Amniotic epithelial cell (primary cell): ENCODE data around the gene TTLL5.
A peak's percentile ranks its signal among the peaks of the same experiment; 100 is the strongest.

Source experiments
- DNase-seq: peaks from one replicate; pipeline ENCODE4 v3.0.0-alpha.2; 2010; ENCODE audit warnings: low read depth

The TTLL5 gene

DNA sequence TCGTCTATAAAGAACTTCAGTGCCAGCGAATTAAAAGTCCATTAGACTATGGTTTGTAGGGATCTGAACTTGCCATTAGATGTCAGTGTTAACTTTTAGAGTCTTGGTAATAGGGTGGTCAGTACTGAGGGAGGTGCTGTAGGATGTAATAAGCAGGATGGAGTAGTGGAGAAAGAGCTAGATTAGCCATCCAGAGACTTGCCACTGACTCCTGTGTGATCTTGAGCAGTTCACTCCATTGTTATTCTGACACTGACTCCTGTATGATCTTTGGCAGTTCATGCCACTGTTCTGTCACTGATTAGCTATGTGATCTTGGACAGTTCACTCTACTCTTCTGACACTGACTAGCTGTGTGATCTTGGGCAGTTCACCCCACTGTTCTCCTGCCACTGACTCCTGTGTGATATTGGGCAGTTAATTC, 133.6 kb downstream of the TTLL5 start:
- peak; percentile 82 for DNase-seq

DNA sequence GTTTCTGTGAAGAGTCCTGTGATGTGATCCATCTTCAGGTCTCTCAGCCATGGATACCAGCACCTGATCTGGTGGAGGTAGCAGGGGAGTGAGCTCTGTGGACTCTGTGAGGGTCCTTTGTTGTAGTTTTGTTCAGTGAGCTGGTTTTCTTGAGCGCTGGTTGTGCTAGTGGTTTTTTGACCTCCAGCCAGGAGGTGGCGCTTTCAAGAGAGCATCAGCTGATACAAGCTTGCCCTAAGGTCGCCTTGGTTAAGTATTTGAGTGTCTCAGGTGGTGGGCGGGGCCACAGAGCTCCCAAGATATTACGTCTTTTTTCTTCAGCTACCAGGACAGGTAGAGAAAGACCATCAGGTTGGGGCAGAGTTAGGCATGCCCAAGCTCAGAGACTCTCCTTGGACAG, 139.7 kb downstream of the TTLL5 start:
- DNase-seq = no peak

DNA sequence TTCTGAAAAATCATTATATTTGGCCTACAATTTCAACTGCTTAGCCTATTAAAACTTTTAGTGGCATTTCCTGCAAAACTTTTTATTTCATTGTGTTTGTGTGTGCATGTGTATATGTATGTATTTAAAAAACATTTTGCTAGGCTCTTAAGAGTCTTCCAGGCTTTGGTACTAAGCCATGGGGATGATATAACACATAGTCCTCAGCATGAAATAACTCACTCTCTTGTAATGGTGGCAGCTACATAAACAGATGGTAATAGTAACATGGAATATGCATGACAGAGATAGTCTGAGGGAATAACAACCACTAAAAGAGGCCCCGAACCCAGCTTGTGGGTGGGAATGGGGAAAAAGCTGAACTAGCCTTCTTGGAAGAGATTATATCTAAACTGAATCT, 141.4 kb downstream of the TTLL5 start:
- DNase-seq = no peak

DNA sequence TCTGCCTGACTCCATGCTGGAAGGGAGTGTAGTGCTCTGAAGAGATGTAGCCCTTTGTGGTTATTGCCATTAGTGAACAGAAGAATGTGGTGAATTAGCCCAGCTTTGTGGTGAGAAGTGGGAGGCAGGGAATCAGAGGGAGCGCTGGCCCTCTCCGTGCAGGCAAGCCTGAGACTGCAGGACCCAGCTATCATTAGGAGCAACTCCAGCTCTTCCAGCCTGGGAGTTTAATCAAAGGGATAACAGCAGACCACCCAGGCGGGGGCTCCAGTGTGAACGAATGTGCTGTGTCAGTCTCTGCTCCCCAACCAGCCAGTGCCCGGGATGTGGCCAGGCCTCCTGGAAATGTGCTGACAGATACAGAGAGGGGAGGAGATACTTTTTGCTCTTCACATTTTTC, 142.7 kb downstream of the TTLL5 start:
- DNase-seq = peak; percentile 87

DNA sequence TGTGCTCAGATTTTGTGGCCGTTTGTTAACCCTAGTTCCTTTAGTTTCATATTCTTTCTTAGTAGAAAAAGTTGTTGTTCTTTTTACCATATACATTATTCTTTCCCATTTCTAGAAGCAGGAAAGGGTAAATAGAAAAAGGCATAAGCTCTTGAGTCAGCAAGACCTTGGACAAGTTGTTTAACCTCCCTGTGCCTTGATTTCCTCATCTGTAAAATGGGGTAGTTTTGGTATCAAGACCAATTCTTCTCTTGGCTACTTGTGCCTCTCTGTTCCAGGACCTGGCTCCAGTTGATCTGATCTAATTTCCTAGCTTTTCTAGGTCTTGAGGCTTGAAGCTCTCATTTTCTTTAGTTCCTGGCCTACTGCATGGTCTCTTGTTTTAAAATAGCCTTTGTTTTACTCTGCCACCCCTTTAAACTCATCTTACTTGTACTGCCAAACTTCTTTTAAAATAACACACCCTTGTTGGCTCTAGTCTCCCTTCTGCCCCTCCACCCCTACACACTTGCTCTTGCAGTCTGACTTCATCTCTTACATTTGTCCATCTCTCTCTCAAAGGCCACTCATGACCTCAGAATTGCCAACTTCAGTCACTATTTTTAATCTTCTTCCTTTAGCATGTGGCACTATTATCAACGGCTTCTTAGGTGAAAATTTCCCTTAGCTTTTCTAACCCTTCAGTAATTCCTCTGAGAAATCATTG, 143.7 kb downstream of the TTLL5 start:
- no peak for DNase-seq

DNA sequence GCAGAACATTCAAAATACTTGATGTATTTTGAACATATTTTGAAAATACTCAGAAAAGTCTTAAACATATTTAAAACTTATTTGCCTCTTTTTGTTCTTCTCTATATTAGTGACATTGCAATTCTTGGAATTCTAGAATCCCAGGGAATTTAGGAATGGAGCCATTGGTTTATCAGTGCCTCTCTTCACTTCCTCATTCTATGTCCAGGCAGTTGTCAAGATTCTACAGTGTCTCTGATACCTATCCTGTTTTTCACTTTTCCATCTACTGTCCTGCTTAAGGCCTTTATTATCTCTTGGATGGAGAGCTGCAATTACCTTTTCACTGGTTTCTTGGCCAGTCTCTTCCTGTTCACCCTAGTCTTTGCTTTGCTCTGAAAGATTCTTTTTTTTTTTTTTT, 144.6 kb downstream of the TTLL5 start:
- no peak for DNase-seq

DNA sequence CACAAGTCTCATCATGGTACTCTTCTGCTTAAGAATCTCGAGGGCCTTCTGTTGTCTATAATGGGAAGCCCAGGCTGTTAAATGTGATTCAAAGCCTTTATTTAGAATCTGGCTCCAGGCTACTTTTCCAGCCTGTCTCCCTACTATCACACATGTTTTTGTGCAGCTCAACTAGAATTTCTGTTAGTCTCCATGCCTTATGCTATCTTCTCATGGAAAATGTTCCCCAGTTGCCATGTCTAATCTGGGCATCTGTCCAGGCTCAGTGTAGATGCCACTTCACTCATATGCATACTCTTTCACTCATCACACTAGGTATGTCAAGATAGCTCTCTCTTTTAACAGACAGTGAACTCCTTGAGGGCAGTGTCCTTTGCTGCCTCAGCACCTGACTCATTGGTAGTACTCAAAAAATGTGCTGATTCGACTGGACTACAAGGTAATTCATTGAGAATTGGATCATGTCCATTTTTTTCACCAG, 145.3 kb downstream of the TTLL5 start:
- no peak for DNase-seq

DNA sequence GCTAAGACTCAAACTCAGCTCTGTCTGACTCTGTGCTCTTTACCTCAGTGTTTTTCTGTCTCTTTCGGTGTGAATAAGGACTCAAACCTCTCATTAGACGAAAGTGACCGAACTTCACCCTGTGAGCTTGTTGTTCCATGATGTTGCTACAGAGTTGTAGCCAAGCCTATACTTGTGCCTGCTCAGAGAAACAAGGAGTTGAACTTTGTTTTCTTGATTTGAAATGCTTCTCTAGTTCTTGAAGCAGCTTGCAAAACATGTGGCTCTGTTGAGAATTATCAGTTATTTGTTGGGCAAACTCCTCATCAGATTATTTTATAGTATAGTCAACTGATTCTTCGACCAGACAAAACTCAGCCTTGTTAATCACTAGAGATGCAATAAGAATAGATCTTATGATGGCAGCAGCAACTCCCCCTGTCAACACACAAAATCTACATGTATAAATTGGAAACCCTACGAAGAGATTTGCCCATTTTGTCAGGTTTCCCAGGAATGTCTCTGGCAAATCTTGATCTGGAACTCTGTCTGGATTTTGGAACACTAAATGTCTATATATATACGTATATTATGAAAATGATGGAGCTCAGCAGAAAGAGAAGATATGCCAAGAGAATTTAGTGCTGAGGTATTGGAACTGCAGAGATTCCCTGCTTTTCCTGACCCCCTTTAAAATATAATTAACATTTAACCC, 146.8 kb downstream of the TTLL5 start:
- DNase-seq = no peak

DNA sequence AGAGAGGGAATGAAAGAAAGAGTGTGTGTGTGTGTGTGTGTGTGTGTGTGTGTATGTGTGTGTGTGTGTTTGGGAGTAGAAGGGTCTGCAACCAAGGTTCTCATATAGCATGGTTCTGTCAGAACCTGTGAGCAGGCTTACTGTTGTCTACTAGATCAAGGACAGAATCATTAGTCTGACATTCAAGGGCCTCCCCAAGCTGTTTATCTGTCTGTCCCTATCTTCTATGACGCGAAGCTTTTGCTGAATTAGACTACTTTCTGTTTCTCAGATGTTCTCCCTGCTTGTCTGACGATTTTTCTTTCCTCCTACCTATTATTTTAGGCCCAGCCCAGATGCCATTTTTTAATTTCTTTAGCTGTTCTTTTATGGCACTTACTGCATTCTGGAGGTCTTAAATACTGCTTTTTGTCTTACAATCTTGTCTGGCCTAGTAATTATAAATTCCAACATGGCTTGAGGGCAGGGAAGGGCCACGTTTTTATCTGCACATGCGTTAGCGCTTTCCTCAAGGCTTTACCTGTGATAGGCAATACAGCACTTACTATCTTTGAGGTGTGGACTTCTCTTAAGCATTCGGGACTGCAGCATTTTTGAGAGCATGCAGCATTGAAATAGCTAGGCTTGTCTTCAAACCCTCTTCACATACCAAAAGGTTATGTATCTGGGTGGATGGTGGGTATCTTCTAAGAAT, 150.2 kb downstream of the TTLL5 start:
- peak; percentile 70 for DNase-seq

DNA sequence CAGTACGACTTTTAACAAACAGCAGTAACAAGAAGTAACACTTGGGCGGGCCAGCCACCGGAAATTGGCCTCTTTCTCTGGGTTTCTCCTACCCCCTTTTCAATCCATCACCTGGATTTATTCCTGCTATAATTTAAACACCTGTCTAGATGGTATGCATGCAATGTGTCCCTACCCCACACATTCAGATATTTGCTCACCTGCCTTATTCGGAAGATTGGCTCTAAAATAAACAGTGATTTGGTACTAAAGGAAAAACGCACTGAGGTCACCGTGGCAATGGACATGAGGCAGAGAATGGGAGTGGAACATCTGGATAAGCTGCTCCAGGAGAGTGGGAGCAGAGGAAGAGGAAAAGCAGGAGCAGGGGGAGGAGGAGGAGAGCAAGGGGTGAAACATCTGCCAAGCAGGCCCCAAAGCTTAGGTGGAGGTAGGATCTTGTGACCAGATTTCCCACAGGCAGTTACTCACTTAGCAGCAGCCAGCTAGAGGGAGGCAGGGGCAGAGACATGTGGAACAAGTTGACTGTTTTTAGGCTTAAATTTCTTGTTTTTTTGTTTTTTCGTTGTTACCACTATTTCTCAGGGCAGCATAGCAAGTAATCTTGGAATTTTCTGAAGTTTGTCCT, 150.9 kb downstream of the TTLL5 start:
- DNase-seq = peak; percentile 51

DNA sequence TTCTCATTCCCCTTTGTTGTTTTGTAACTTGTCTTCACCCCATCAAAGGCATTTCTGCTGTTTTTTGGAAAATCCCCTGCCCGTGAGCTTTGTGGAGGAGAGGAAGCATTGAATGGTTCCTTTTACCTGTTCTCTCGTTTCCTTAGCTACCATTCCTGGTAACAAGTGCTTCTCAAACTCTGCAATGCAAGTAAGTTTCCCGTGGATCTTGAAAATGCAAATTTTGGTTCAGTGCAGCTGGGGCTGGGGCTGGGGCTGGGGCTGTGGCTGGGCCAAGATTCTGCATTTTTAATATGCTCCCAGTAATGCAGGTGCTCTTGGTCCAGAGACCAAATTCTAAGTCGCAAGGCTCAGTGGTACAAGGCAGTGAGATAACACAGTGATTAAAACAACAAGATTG, 151.6 kb downstream of the TTLL5 start:
- no peak for DNase-seq

DNA sequence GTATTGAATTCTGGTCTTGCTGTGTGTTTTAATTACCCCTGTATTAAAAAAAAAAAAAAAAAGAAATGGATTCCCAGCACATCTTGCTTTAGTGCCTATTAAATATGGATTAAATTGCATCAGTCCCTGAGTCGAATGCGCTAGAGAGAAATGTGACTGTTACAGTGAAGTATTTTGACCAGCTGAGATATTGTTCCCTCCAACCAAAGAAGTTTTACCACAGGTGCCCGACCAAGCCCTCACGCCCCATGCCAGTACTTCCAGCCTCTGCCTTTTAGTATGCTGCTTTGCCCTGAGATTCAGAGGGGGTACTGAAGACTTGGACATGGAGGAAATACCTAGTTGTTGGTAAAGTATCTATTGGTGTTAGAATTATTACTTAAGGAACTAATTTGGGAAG, 159.7 kb downstream of the TTLL5 start:
- no peak for DNase-seq

DNA sequence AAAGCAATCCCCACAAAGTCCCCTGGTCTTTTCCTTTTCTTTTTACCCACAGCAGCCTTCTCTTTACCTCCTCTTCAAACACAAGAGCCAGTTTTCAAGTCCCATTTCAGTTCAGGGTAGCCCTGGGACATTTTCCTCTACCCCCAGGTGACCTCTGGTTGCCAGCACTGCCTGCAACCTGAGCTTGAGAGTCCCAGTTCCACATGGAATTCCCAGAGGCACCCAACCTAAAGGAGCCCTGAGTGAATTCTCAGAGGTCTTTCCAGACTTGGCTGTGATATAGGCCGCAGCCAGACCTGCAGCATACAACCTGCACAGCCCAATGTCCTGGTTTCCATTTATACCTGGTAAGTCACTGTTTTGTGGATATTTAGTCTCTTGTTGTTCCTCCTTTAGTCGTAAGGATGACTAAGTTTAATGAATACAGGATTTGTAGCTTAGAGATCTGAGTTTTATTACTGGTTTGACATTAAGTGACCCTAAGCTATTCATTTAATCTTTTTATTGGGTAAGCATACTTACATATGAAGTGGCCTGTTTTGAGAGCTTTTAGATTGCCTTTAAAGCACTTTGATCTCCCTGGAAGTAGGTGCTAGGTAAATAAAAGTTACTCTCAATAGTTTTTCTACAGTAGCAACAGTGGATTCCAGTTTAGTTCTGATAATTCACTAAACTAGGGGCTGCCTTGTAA, 160.9 kb downstream of the TTLL5 start:
- peak; percentile 59 for DNase-seq

DNA sequence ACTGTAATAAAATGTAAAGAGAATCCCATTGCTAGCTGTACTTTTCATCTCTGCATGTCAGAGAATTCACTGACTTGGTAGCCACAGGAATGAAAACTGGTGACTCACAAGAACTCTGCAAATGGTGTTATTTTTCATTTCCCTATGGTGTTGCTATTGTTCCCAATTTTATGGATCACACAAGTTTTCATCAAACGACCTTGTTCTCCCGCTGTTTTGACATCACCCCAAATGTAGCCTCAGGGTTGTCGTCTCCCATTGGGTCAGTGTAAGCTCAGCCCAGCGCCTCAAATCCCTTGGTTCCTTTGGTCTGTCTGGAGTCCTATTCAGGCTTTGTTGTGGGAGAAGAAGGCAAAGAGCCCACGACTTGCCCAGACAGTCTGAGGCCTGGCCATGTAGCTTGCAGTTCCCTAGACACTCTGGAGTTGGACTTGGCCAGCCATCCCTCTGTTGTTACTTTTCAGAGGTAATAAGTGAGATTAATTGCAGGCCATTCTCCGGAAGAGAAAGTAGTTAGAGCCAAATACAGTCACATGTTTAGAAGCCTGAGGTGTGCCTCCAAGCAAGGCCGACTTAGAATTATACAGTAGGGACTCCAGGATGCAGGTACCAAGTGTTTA, 161.6 kb downstream of the TTLL5 start:
- peak; percentile 75 for DNase-seq

DNA sequence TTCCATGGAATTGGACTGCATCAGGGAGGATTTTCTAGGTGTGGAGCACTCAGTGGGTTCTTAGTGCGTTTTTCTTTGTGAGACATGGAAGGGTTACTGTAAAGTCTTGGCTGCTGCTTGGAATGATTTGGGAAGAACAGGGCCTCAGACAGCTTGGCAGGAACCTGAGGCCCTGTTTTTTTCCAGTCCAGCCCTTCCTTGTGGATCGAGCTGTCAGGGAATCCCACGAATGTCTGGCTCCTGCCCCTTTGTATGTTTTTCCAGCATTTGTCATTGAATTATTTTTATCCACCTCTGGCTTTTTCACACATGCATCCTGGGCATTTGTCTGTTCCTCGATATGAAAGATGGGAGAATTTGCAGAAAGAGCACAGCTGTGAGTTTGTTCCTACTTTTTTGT, 162.3 kb downstream of the TTLL5 start:
- no peak for DNase-seq

DNA sequence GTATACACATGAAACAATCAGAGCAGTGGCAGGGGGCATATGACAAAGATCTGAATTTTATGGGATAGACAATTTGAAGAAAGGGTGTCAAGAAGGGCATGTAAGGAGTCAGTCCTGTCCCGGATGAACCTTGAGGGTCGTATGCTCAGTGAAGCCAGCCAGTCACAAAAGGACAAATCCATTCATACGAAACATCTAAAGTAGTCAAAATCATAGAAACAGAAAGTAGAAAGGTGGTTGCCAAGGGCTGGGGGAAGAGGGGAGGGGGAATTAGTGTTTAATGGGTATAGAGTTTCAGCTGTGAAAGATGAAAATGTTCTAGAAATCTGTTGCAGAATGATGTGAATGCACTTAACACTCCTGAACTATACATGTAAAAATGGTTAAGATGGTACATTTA, 163.3 kb downstream of the TTLL5 start:
- no peak for DNase-seq

DNA sequence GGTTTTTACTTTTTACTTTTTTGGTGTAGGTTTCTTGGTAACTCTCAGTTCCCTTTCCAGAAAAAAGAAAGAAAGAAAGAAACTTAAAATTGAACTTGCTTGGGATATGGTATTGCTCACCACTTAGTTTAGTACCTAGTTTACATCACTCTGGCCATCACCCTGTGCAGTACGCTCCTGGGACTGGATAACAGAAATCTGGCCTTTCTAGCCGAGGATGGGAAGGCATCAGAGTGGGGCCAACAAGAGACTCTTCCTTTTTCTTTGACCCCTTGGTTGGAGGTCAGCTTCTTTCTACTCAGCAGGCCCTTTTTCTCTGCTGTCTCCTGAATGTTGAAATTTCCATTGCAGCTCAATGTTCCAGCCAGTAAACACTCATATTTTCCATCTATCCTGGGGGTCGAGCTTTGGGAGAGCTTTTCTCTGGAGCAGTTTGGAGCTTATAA, 164.1 kb downstream of the TTLL5 start:
- DNase-seq = peak; percentile 66

DNA sequence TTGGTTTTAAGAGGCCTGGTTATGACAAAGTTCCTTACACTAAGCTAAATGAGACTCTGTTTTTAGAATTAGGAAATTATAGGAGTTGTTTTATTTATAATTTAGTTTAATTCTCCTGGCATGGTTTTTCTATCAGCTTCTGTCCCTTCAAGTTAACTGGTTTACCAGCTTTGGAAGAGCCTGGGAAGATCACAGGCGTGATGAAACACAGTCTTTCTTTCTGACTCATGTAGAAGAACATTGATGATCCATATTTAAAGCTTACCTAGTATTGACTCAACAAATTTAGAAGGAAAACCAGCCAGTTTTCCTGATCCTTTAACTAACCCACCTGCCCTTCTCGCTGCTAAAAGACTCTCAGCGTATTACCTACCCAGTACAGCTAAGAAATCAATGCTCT, 165.6 kb downstream of the TTLL5 start:
- peak; percentile 55 for DNase-seq

DNA sequence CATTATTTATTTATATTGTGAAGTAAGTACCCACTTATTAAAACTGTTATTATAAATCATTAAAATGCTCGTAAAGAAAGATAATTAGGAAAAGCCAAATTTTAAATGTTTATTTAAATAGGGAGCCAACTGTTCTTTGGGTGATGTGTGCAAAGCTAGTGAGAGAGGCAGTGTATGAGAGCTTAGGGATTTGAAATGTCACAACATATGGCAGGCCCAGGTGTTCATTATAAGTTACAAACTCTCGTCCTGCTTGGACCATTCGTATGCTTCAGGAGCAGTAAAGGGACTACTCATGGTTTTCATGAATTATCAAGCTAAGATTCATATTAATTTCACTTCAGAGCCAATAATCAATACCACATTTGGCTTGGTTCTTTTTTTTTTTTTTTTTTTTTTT, 166.3 kb downstream of the TTLL5 start:
- DNase-seq = no peak

DNA sequence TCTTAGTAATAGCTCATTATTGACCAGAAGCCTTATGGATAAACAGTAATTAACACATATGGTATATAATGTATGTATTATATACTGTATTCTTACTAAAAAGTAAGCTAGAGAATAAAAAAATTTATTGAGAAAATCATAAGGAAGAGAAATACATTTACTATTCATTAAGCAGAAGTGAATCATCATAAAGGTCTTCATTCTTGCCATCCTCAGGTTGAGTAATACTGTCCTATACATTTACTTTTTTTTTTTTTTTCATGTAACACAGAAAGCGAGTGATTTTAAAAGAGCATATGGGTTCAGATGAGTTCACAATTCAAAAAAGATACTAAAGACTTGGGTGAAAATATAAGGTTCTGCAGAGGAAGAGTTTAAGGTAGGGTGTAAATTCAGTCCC, 168.3 kb downstream of the TTLL5 start:
- DNase-seq = no peak

DNA sequence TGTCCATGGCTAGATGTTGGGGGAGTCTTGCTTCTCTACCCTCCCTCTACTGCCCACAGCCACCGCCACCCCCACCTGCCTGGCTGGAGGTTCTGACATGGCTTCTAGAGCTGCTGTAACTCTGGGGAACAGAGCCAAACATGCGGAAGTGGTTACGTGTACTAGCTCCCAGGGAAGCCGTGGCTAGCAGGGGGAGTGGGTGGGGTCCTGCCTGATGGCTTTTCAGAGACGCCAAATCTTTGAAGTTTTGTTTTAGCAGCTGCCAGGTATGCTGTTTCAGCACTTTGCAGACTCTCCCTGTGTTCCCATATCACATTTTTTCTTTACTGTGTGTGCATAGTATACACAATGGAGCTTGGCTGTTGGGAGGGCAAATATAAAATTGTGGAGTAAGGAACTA, 170.4 kb downstream of the TTLL5 start:
- DNase-seq = peak; percentile 80

DNA sequence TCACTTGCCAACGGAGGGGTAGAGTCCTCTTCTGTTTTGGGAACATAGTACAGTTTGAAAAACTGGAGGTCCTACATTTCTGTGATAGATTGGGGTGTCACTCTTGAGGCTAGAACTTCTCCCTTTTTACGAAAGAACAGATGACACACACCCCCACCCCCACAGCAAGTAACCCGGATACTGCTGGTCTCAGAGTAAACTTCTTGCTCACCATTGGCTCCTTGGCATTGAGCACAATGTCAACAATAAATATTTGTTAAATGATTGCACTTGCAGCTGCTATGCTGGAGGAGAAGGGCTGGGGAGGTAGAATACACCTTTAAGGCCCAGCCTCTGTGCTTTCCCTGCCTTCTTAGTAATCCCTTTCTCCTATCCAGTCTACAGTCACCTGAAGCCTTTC, 170.9 kb downstream of the TTLL5 start:
- peak; percentile 68 for DNase-seq
